Gastrocnemius medialis (tissue), 4 donors: ENCODE data around the gene PHRF1.

Experiments
- CTCF ChIP-seq, 5 experiments: fragments of 450-650 bp in 3 of 5; fragments of 200-600 bp in 2 of 5; sonication (generic) in 2 of 5; IDR thresholded peaks in 4 of 5; conservative IDR thresholded peaks in 1 of 5; 1 replicate in 4 of 5; 2 replicates in 1 of 5; pipeline ENCODE4 v1.5.1; 2016 to 2019; ENCODE audit warnings: antibody characterized with exemption in 5 of 5, mild to moderate bottlenecking in 3 of 5, moderate library complexity in 3 of 5
- POLR2A ChIP-seq, 2 donors: fragments of 450-650 bp; IDR thresholded peaks; one replicate each; pipeline ENCODE4 v1.6.1; 2017; ENCODE audit warnings: antibody characterized with exemption in 2 of 2, mild to moderate bottlenecking in 2 of 2, moderate library complexity in 2 of 2

GRCh38 chr11:620935-621814 is 44.9 kb downstream of the PHRF1 start:
- no peak for TF ChIP-seq CTCF (IDR thresholded peaks at IDR 0.05 in 4 of 5, conservative IDR thresholded peaks at IDR 0.05 in 1 of 5)
- no peak for TF ChIP-seq POLR2A (IDR thresholded peaks at IDR 0.05)
